22Rv1 (cell line): Measurements from ENCODE around the gene ASIC3.

Experiments used
- ZFX ChIP-seq: fragments of 450-650 bp; IDR thresholded peaks from 2 replicates; pipeline ENCODE4 v1.6.1; 2017; ENCODE audit warnings: antibody characterized with exemption, borderline replicate concordance
- TF ChIP-seq, protein P1 (sequence below): fragments of 450-650 bp; IDR thresholded peaks from 2 replicates; pipeline ENCODE4 v1.5.1; 2017; ENCODE audit warnings: mild to moderate bottlenecking

- TF ChIP-seq, protein P1, sequence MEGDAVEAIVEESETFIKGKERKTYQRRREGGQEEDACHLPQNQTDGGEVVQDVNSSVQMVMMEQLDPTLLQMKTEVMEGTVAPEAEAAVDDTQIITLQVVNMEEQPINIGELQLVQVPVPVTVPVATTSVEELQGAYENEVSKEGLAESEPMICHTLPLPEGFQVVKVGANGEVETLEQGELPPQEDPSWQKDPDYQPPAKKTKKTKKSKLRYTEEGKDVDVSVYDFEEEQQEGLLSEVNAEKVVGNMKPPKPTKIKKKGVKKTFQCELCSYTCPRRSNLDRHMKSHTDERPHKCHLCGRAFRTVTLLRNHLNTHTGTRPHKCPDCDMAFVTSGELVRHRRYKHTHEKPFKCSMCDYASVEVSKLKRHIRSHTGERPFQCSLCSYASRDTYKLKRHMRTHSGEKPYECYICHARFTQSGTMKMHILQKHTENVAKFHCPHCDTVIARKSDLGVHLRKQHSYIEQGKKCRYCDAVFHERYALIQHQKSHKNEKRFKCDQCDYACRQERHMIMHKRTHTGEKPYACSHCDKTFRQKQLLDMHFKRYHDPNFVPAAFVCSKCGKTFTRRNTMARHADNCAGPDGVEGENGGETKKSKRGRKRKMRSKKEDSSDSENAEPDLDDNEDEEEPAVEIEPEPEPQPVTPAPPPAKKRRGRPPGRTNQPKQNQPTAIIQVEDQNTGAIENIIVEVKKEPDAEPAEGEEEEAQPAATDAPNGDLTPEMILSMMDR, result no peak
- no peak for TF ChIP-seq ZFX
These were observed 22.9 kb downstream of the ASIC3 start for GRCh38 chr7:151071032-151071866.
